Calu3 (cell line): ENCODE measurements around the gene CUEDC1. TPM values are rescaled to one million over a fixed set of nuclear protein-coding genes. Genes with fewer than 3 reads are reported as not detected.

ENCODE experiments used
- BruUV-seq: library from RNA; stranded (reverse); fragments of 400-500 nt; replicated peaks from 2 replicates; lab custom pipeline; 2021; lab: Mats Ljungman, UMichigan
- CTCF ChIA-PET: fragments of 300-600 bp; sonication (Branson Sonifier 250); formaldehyde crosslinking; loops from one replicate; lab custom pipeline; 2022; ENCODE audit warnings: antibody characterized with exemption; lab: Charles Lee
- DNase-seq: peaks from one replicate; pipeline ENCODE4 v3.0.0; 2022
- H3K27ac Mint-ChIP-seq: one replicate; pipeline ENCODE4 v1.8.0; 2022; ENCODE audit warnings: mixed read lengths; ENCODE audit not compliant: unreplicated experiment
- H3K27me3 Mint-ChIP-seq: one replicate; pipeline ENCODE4 v1.8.0; 2022; ENCODE audit warnings: mixed read lengths; ENCODE audit not compliant: unreplicated experiment
- H3K36me3 Mint-ChIP-seq: one replicate; pipeline ENCODE4 v1.8.0; 2022; ENCODE audit warnings: mild to moderate bottlenecking, moderate library complexity, mixed read lengths; ENCODE audit not compliant: insufficient read depth, unreplicated experiment
- H3K4me1 Mint-ChIP-seq: one replicate; pipeline ENCODE4 v1.8.0; 2022; ENCODE audit warnings: mild to moderate bottlenecking, low read depth, mixed read lengths; ENCODE audit not compliant: unreplicated experiment
- H3K4me3 Mint-ChIP-seq: one replicate; pipeline ENCODE4 v1.8.0; 2022; ENCODE audit warnings: mild to moderate bottlenecking, low read depth, moderate library complexity, mixed read lengths; ENCODE audit not compliant: unreplicated experiment
- H3K9me3 Mint-ChIP-seq: one replicate; pipeline ENCODE4 v1.8.0; 2022; ENCODE audit warnings: low read depth, mixed read lengths; ENCODE audit not compliant: unreplicated experiment
- intact Hi-C: fragments of 100-400 bp; cut with micrococcal nuclease; formaldehyde crosslinking; loops from one replicate; pipeline ENCODE4 v1.10.0; 2022; ENCODE audit not compliant: unreplicated experiment
- total RNA-seq: library from RNA; stranded (reverse); gene quantifications from 2 replicates; pipeline ENCODE4 v1.2.3, GENCODE V29; 2022
- TF ChIP-seq, protein P1 (sequence below): fragments of 200-600 bp; IDR thresholded peaks from one replicate; pipeline ENCODE4 v1.8.0; 2022; ENCODE audit warnings: antibody characterized with exemption; ENCODE audit not compliant: unreplicated experiment

Gene CUEDC1
- total RNA-seq, 1 experiment from 2014 or later = 30.9 TPM

DNA sequence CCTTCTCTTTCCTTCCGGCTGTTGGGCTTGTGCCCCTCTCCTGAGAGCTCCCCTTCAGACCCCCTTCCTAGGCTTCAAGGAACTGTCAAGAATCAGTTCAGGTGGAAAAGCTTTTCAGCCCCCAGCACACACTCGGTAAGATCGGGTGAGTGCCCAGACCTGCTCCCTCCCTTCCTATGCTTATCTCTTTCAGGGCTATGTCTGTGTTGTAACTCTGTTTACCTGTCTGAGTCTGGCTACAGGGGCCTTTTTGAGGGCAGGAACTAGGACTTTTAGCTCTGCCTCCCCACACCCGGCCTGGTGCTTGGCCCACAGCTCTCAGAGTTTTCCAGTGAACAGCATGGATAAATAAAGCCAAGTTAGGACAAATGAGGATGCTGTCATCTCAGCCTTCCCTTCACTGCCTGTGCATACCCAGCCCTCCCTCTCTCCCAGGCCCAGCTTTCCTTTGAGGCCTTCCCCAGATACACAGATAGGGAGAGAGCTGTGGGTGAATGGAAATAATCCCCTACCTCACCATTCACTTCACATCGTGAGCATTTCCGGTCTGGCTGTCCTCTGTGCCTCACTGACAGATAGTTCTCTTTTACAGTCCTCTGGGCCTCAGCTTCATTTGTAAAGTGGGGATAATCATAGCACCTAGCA, 99.7 kb downstream of the CUEDC1 start:
- Mint-ChIP-seq H3K4me3 (no peak overlapping the region), H3K27me3 (no peaks in the 10 kb centered on the region), H3K27ac (no peak overlapping the region), H3K36me3 (peaks cover 9% of the 10 kb centered on the region), H3K4me1 (peaks cover 11% of the 10 kb centered on the region), H3K9me3 (no peaks in the 10 kb centered on the region)
- intact Hi-C loops = loop anchor here (5.0 kb wide), 1 partner anchor 257 kb away; no protein-coding TSS in a partner anchor
- DNase-seq = no peak
- no TSS peak for BruUV-seq
- TF ChIP-seq, protein P1, sequence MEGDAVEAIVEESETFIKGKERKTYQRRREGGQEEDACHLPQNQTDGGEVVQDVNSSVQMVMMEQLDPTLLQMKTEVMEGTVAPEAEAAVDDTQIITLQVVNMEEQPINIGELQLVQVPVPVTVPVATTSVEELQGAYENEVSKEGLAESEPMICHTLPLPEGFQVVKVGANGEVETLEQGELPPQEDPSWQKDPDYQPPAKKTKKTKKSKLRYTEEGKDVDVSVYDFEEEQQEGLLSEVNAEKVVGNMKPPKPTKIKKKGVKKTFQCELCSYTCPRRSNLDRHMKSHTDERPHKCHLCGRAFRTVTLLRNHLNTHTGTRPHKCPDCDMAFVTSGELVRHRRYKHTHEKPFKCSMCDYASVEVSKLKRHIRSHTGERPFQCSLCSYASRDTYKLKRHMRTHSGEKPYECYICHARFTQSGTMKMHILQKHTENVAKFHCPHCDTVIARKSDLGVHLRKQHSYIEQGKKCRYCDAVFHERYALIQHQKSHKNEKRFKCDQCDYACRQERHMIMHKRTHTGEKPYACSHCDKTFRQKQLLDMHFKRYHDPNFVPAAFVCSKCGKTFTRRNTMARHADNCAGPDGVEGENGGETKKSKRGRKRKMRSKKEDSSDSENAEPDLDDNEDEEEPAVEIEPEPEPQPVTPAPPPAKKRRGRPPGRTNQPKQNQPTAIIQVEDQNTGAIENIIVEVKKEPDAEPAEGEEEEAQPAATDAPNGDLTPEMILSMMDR = no peak
- CTCF ChIA-PET = interaction anchor here (0.8 to 1.2 kb wide), 2 partner anchors 20 to 144 kb away, joined by 3 to 6 read pairs; no protein-coding TSS in a partner anchor

DNA sequence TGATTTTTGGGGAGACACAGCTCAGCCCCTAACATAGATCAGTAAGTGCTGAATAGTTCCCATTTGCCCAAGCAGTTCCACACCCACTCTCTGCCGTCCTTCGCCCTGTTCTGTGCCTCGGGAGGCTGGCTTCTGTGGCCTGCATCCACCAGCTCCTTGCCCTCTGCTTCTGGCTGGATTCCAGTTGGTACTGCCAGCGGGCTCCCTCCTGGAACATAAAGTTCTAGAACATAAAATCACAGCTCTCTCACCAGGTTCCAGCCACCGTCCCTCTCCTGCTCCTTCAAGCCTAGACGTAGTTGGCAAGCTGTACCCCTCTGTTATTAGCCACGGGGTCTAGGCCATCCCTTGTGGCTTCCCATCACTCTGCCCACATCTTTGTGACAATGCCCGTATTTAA, 101.5 kb downstream of the CUEDC1 start:
- intact Hi-C loops = no loop called here

DNA sequence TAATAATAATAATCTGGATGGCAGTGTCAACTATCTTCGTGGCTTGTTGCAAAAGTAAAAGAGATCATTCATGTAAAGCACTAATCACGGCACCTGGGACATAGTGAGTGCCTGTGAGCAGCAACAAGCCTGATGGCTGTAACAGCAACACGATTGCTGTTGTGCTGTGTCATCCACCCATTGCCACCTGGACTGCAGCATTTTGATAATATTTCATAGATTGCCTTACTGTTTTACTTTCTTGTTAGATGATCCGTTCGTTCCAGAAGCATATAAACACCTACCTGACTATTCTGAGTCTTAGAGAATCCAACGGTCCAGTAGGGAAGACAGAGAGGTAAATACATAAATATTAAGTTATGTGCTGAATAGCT, 102.3 kb downstream of the CUEDC1 start:
- no peak overlapping the region for H3K4me3 Mint-ChIP-seq
- no peaks in the 10 kb centered on the region for H3K9me3 Mint-ChIP-seq
- H3K27ac Mint-ChIP-seq = no peak overlapping the region
- intact Hi-C loops = no loop called here
- peaks cover 11% of the 10 kb centered on the region for H3K4me1 Mint-ChIP-seq
- no peak for DNase-seq
- CTCF ChIA-PET = no interaction called here
- peaks cover 22% of the 10 kb centered on the region for H3K36me3 Mint-ChIP-seq
- no TSS peak for BruUV-seq
- no peaks in the 10 kb centered on the region for H3K27me3 Mint-ChIP-seq
- TF ChIP-seq, protein P1 = no peak

More for the DNA sequence above, 101.5 kb downstream of the CUEDC1 start:
- TF ChIP-seq, protein P1 = no peak
- peaks cover 11% of the 10 kb centered on the region for H3K4me1 Mint-ChIP-seq
- no peaks in the 10 kb centered on the region for H3K27me3 Mint-ChIP-seq
- H3K9me3 Mint-ChIP-seq = no peaks in the 10 kb centered on the region
- peaks cover 25% of the 10 kb centered on the region for H3K36me3 Mint-ChIP-seq
- DNase-seq = no peak
- CTCF ChIA-PET = no interaction called here
- BruUV-seq = no TSS peak
- H3K4me3 Mint-ChIP-seq = no peak overlapping the region
- no peak overlapping the region for H3K27ac Mint-ChIP-seq

DNA sequence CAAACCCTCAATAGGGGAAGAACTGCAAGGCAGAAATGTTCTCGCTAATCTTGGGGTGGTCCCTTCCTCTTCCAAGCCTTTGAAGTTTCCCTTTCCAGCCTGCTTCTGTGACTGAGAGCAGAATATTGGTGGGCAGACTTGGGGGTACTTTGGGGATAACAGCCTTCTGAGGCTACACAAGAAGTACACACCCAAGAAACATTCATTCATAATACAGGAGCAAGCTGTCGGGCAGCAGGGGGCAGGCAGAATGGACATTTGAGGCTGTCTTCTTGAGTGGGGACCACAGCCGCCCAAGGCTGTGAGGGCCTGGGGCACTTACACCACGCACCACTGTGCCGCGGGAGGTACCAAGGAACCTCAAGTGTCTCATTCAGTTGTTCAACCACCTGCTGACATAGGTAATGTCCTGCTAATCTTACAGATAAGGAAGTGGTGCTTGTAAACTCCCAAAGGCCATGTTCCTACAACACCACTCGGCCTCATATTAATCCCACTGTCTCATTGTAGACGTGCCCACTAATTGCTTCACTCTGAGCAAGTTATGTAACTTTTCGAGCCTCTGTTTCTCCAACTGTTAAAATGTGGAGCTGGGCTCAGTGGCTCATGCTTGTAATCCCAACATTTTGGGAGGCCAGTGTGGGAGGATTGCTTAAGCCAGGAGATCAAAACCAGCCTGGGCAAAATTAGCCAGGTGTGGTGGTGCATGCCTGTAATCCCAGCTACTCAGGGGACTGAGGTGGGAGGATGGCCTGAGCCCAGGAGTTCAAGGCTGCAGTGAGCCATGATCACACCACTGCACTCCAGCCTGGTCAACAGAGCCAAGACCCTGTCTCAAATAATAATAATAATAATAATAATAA, 102.9 kb downstream of the CUEDC1 start:
- Mint-ChIP-seq H3K27ac (no peak overlapping the region), H3K9me3 (no peaks in the 10 kb centered on the region), H3K27me3 (no peaks in the 10 kb centered on the region), H3K4me1 (peaks cover 11% of the 10 kb centered on the region), H3K36me3 (peaks cover 21% of the 10 kb centered on the region), H3K4me3 (no peak overlapping the region)
- no peak for DNase-seq
- intact Hi-C loops = no loop called here
- BruUV-seq = no TSS peak
- TF ChIP-seq, protein P1 = no peak
- CTCF ChIA-PET = interaction anchor here (1.5 kb wide), 1 partner anchor 147 kb away, joined by 5 read pairs; no protein-coding TSS in a partner anchor
